HUES6 (cell line): ENCODE data around the gene DLG5.

Source experiments
- H3K27ac ChIP-seq: 2 replicates; pipeline ENCODE4 v1.7.0; 2013; ENCODE audit warnings: low read depth, mild to moderate bottlenecking, low read length, inconsistent platforms
- H3K27me3 ChIP-seq: 2 replicates; pipeline ENCODE4 v1.6.1; 2013; ENCODE audit warnings: low read length; ENCODE audit not compliant: control insufficient read depth, insufficient read depth
- H3K36me3 ChIP-seq: 2 replicates; pipeline ENCODE4 v1.6.1; 2013; ENCODE audit warnings: low read length; ENCODE audit not compliant: control insufficient read depth, insufficient read depth
- H3K4me1 ChIP-seq: 2 replicates; pipeline ENCODE4 v1.6.1; 2013; ENCODE audit warnings: low read length; ENCODE audit not compliant: control insufficient read depth, insufficient read depth
- H3K4me3 ChIP-seq: 2 replicates; pipeline ENCODE4 v1.5.1; 2013; ENCODE audit warnings: low read depth, low read length
- H3K9ac ChIP-seq: one replicate; pipeline ENCODE4 v1.6.1; 2013; ENCODE audit warnings: mild to moderate bottlenecking, low read length
- H3K9me3 ChIP-seq: 2 replicates; pipeline ENCODE4 v1.6.1; 2013; ENCODE audit warnings: low read depth, low read length; ENCODE audit not compliant: control insufficient read depth, insufficient read depth

The DLG5 gene

DNA sequence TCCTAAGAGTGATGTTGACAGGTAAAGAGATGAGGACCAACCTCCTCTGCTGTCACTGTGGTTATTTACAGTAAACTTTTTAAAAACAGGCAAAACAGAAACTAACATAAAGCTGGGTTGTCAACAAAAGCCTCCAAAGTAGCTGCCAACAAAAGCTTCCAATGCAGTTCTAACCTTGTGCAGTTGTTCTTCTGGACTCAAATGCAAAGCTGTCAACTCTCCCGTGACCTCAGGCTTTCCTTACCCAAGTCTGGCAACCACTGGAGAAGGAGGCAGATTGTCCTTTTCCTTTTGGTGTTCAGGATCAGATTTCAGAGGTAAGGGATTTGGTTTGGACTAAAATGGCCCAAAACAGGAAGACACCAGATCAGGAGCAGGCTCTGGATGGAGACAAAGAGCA, 63.1 kb downstream of the DLG5 start:
- Histone ChIP-seq H3K4me3 (no peak overlapping the region), H3K27ac (no peak overlapping the region), H3K27me3 (no peaks in the 10 kb centered on the region), H3K36me3 (peaks cover 43% of the 10 kb centered on the region), H3K9me3 (no peaks in the 10 kb centered on the region), H3K4me1 (peaks cover 44% of the 10 kb centered on the region), H3K9ac (no peak overlapping the region)

- no peaks in the 10 kb centered on the region for H3K9me3 ChIP-seq
- no peak overlapping the region for H3K27ac ChIP-seq
- peaks cover 39% of the 10 kb centered on the region for H3K36me3 ChIP-seq
- H3K4me1 ChIP-seq, result peaks cover 36% of the 10 kb centered on the region
- no peak overlapping the region for H3K4me3 ChIP-seq
- no peak overlapping the region for H3K9ac ChIP-seq
- H3K27me3 ChIP-seq, result no peaks in the 10 kb centered on the region
Measured at GRCh38 chr10:77862595-77862994, 64.0 kb downstream of the DLG5 start.

DNA sequence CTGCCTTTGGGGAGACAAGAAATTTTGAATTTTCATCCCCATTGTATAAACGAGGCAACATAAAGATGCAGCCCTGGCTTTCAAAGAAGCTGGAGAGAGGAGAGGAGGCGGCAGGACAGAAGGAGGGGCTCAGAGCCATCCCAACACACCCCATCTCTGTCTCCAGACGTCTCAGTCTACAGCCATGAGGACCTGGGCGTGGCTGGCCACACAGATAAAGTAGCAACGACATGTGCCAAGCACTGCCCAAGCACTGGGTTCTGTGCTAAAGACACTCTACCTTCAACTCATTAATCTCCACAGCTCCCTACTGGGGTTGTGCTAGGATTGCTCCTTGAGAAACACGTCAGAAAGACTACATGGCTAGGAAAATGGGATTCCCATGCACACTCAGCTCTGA, 65.2 kb downstream of the DLG5 start:
- Histone ChIP-seq H3K27ac (no peak overlapping the region), H3K36me3 (peaks cover 36% of the 10 kb centered on the region), H3K4me3 (no peak overlapping the region), H3K9me3 (no peaks in the 10 kb centered on the region), H3K4me1 (peaks cover 23% of the 10 kb centered on the region), H3K27me3 (no peaks in the 10 kb centered on the region), H3K9ac (no peak overlapping the region)

DNA sequence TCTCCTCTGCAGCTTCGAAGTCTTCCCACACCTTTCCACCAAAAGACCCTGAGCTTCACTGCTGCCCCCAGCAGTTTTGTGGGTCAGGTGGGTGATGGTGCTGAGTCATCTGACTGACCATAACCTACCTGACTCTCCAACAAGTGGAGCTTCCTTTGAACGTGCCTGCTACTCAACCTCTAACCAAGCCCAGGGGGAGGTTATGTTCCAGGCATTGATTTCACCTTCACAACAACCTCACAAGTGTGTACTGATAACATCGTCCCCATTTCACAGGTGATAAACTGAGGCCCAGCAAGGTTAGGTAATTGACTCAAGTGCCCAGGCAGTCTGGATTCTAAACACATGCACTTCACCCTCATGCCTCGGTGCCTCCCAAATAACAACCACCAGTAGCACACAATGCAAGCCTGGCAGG, 66.7 kb downstream of the DLG5 start:
- H3K4me3 ChIP-seq, result no peak overlapping the region
- peaks cover 38% of the 10 kb centered on the region for H3K36me3 ChIP-seq
- no peak overlapping the region for H3K27ac ChIP-seq
- no peaks in the 10 kb centered on the region for H3K27me3 ChIP-seq
- peaks cover 12% of the 10 kb centered on the region; the same call in 1 of the 2 replicates for H3K4me1 ChIP-seq
- no peak overlapping the region for H3K9ac ChIP-seq
- H3K9me3 ChIP-seq, result no peaks in the 10 kb centered on the region

DNA sequence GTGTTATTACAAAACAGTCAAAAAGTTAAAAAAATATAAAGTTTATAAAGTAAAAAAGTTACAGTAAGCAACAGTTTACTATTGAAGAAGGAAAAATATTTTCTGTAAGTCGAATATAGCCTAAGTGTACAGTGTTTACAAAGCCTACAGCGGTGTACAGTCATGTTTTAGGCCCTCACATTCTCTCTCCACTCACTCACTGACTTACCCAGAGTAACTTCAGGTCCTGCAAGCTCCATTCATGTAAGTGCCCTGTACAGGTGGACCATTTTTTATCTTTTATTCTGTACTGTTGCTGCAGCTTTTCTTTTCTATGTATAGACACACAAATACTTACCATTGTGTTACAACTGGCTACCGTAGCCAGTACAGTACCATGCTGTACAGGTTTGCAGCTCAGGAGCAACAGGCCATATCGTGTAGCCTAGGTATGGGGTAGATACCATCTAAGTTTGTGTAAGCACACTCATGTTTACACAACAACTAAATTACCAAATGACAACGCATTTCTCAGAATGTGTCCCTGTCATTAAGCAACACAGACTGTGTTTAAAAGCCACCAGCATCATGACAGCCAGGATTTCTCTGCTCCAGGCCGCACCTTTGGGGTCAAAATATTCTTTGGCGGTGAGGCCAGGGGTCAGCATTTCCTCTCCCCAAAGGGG, 67.2 kb downstream of the DLG5 start:
- H3K4me1 ChIP-seq, result peaks cover 7% of the 10 kb centered on the region; the same call in 1 of the 2 replicates
- no peaks in the 10 kb centered on the region for H3K27me3 ChIP-seq
- no peak overlapping the region for H3K27ac ChIP-seq
- no peak overlapping the region for H3K4me3 ChIP-seq
- H3K36me3 ChIP-seq, result peaks cover 41% of the 10 kb centered on the region
- H3K9me3 ChIP-seq, result no peaks in the 10 kb centered on the region
- H3K9ac ChIP-seq, result no peak overlapping the region

DNA sequence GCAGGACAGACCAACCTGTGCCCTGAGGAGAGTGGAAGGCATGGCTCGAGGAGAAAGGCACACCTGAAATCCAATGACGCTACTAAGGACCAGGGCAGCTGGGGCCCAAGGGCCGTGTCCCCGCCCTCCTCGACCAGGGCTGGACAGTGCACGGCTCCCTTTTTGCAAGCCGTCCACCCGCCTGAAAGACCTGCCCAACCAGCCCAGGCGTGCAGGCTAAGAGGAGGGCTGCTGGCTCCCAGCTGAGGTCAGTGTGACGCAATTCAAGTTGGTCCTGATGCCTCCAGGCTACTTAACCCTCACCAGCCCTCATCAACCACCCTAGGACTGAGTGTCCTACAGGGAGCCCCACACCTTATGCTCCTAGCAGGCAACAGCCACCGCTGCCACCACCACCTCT, 69.3 kb downstream of the DLG5 start:
- Histone ChIP-seq H3K4me1 (peaks cover 4% of the 10 kb centered on the region; the same call in 1 of the 2 replicates), H3K36me3 (peaks cover 51% of the 10 kb centered on the region), H3K27me3 (no peaks in the 10 kb centered on the region), H3K27ac (no peak overlapping the region), H3K9me3 (no peaks in the 10 kb centered on the region), H3K4me3 (no peak overlapping the region), H3K9ac (no peak overlapping the region)

GRCh38 chr10:77856566-77856965, 70.0 kb downstream of the DLG5 start:
- H3K9ac ChIP-seq, result no peak overlapping the region
- no peak overlapping the region for H3K4me3 ChIP-seq
- H3K27me3 ChIP-seq, result no peaks in the 10 kb centered on the region
- H3K9me3 ChIP-seq, result no peaks in the 10 kb centered on the region
- peaks cover 7% of the 10 kb centered on the region for H3K4me1 ChIP-seq
- H3K27ac ChIP-seq, result no peak overlapping the region
- H3K36me3 ChIP-seq, result peaks cover 54% of the 10 kb centered on the region

DNA sequence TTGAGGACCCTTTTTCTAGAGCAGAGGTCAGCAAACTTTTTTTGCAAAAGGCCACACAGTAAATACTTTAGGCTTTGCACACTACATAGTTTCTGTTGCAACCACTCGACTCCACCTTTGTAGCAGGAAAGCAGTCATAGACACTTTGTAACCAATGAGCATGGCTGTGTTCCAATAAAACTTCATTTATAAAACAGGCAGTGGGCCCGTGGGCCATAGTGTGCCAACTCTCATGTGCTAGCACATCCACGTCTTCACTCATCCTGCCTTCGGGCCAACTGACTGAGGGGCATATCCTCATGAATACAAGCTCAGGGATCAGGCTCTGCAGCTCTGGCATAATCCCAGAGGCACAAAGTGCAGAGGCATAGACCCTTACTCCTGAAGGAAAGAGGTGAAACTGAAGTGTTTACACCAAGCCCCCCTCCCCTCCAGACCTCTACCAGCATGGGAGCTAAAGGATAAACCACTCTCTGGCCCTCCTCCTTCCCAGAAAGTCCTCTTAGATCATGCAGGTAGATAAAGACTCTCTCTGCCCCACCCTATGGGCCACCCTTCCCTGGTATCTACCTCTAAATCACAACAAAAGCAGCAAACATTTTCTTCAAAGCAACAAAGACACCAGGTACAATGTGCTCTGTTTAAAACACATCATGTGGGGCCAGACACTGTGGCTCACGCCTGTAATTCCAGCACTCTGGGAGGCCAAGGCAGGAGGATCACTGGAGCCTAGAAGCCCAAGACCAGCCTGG, 71.0 kb downstream of the DLG5 start:
- Histone ChIP-seq H3K27me3 (no peaks in the 10 kb centered on the region), H3K27ac (no peak overlapping the region; the same call in 1 of the 2 replicates), H3K4me3 (no peak overlapping the region), H3K36me3 (peaks cover 58% of the 10 kb centered on the region), H3K4me1 (peaks cover 17% of the 10 kb centered on the region), H3K9ac (no peak overlapping the region), H3K9me3 (no peaks in the 10 kb centered on the region)

DNA sequence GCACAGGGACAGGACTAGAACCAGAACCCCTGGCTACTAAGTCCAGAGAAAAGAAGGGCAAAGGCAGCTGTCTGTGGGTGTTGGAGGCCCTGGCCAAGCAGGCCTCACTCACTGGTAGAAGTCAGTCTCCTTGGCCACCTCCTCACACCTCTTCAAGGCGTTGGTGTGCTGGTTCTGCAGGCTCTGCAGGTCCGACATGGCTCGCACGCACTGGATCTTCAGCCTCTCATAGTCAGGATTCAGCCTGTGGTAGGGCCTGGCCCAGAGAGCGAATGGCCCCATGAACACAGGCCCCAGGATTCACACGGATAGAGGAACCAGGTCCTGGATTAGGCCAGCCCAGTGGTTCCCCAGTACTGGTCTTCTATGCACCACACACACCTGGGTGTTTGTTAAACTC, 72.4 kb downstream of the DLG5 start:
- Histone ChIP-seq H3K27ac (no peak overlapping the region), H3K27me3 (no peaks in the 10 kb centered on the region), H3K9me3 (no peaks in the 10 kb centered on the region), H3K9ac (no peak overlapping the region), H3K4me3 (no peak overlapping the region), H3K36me3 (peaks cover 52% of the 10 kb centered on the region), H3K4me1 (peaks cover 31% of the 10 kb centered on the region)

DNA sequence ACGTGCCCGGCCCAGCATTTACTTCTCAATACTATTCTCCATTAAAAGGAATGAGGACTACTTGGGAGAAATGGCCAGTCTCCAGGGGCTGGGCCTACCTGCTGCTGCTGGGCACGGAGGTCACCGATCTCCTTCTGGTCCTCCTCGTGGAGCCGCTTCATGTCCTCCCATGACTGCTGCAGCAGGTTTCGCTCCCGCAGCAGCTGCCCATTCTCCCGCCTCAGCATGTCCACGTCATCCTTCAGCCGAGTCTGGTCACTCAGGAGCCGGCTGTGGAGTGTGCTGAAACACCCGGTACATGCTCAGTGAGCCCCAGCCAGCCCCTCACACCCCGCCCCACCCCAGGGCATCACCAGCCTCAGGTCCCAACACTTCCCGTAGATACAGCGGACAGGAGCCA, 73.3 kb downstream of the DLG5 start:
- no peaks in the 10 kb centered on the region for H3K9me3 ChIP-seq

GRCh38 chr10:77850620-77851231, 75.8 kb downstream of the DLG5 start:
- Histone ChIP-seq H3K9ac (no peak overlapping the region), H3K36me3 (peaks cover 48% of the 10 kb centered on the region)

More for the DNA sequence above, 73.3 kb downstream of the DLG5 start:
- Histone ChIP-seq H3K4me1 (peaks cover 38% of the 10 kb centered on the region), H3K36me3 (peaks cover 53% of the 10 kb centered on the region), H3K4me3 (no peak overlapping the region), H3K9ac (no peak overlapping the region), H3K27ac (no peak overlapping the region), H3K27me3 (no peaks in the 10 kb centered on the region)

More at GRCh38 chr10:77850620-77851231, 75.8 kb downstream of the DLG5 start:
- H3K27ac ChIP-seq, result no peak overlapping the region
- no peak overlapping the region for H3K4me3 ChIP-seq
- H3K9me3 ChIP-seq, result no peaks in the 10 kb centered on the region
- peaks cover 51% of the 10 kb centered on the region for H3K4me1 ChIP-seq
- no peaks in the 10 kb centered on the region for H3K27me3 ChIP-seq
